ENCODE data around the gene ROBO2.

DNA sequence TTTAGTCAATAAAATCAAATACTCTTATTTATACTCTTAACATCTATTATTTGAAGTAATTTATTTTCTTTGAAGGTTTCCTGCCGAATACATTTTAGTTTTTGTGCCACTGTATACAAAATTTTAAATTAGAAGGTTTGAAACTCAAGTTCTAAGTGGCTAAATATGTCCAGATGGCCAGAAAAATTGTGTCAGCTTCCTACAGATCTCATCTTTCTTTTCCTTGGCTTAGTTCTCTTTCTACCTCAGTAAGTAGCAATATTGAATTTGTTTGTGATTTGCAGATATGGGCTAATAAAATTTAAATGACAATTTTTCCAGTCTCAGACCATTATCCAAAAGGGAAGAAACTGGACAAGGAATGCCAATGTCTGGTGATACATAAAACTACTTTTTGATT is 452.1 kb downstream of the ROBO2 start:
- TF ChIP-seq CTCF (IDR thresholded peaks at IDR 0.05) (no peak), POLR2A (IDR thresholded peaks at IDR 0.05) (no peak)

Measured in heart left ventricle (tissue), 13 donors.